ENCODE results near the gene CLCN7. TPM values are rescaled to one million over a fixed set of nuclear protein-coding genes. Genes with fewer than 3 reads are reported as not detected.

The CLCN7 gene
- polyA plus RNA-seq, 3 donors: 37.4 to 249 (median 56.5) TPM

DNA sequence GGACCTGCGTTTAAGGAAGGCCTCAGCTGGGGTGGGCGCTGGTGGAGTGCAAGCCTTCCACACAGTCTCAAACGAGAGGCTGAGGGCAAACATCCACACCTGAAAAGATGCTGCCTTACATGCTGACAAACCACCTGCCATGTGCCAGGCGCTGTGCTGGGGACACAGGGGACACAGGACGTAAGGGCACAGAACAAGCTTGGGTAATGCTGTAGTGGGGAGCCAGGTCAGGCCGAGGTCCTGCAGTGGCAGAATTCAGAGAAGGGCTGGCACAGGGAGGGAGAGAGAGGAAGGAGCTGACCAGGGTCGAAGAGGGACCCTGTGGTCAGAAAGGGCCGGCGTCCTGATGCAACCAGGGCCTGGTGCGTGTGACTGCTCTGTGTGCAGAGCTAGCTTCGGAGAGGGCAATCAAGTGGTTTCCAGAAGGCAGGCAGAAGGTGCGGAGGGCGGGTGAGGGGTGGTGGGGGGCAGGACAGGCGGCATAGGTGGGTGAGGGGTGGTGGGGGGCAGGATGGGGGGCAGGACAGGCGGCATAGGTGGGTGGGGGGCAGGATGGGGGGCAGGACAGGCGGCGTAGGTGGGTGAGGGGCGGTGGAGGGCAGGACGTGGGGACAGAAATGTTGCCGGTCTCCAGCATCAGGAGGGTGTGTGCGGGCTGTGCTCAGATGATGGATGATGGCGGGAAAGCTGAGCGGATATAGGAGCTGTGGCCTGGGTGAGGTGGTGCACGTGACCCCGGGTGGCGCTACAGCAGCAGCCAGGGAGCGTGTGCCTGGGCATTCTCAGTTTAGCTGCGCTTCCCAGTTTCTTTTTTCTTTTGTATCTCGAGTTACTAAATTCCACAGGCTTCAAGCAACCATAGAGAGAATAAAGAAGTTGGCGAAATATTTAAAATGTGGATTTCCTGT lies 37.1 kb upstream of the CLCN7 start:
- peaks cover 19 to 43% of the 10 kb centered on the region in 2 donors for H3K36me3 Mint-ChIP-seq
- Histone ChIP-seq H3K27ac (ENCODE audit: low read depth in 1 of 2, low read length in 2 of 2) (no peak overlapping the region), H3K9me3 (replicated peaks in 1 of 2; ENCODE audit: control insufficient read depth in 1 of 2, insufficient read depth in 1 of 2, low read length in 2 of 2) (peaks cover 0 to 17% of the 10 kb centered on the region in 2 donors), H3K36me3 (replicated peaks in 1 of 2; ENCODE audit: control insufficient read depth in 1 of 2, insufficient read depth in 2 of 2, low read length in 2 of 2) (peaks cover 26 to 38% of the 10 kb centered on the region in 2 donors), H4K20me1 (ENCODE audit: insufficient read depth, low read length) (no peaks in the 10 kb centered on the region), H2AFZ (ENCODE audit: insufficient read depth, low read depth, low read length, poor library complexity, severe bottlenecking) (no peak overlapping the region), H3K9ac (ENCODE audit: insufficient read depth, low read length, poor library complexity, severe bottlenecking) (no peak overlapping the region), H3K27me3 (ENCODE audit: control insufficient read depth in 2 of 2, insufficient read depth in 2 of 2, low read length in 2 of 2) (no peaks in the 10 kb centered on the region), H3K4me2 (replicated peaks; ENCODE audit: extremely low read depth, low read length, poor library complexity, severe bottlenecking) (no peak overlapping the region), H3K79me2 (ENCODE audit: insufficient read depth, low read length) (no peaks in the 10 kb centered on the region), H3K4me1 (ENCODE audit: control insufficient read depth in 1 of 2, insufficient read depth in 2 of 2, low read length in 2 of 2) (no peaks in the 10 kb centered on the region), H3K4me3 (replicated peaks in 1 of 3; ENCODE audit: low read depth in 2 of 3, low read length in 3 of 3) (no peak overlapping the region)
- no peaks in the 10 kb centered on the region for H3K4me1 Mint-ChIP-seq
- intact Hi-C loops (cut with micrococcal nuclease): no loop called here
- H3K27me3 Mint-ChIP-seq (ENCODE audit: low read depth in 3 of 3): peaks cover 0 to 3% (median 0%) of the 10 kb centered on the region in 3 donors
- peaks cover 8 to 28% (median 19%) of the 10 kb centered on the region in 7 donors for H3K9me3 Mint-ChIP-seq
- H3K27ac Mint-ChIP-seq: no peak overlapping the region
- H3K4me3 Mint-ChIP-seq: no peak overlapping the region
- WGBS (ENCODE audit: insufficient coverage): 52% methylated on average over 15 of the region's 30 CpGs
- no peak for DNase-seq
- TF ChIP-seq, protein P1, sequence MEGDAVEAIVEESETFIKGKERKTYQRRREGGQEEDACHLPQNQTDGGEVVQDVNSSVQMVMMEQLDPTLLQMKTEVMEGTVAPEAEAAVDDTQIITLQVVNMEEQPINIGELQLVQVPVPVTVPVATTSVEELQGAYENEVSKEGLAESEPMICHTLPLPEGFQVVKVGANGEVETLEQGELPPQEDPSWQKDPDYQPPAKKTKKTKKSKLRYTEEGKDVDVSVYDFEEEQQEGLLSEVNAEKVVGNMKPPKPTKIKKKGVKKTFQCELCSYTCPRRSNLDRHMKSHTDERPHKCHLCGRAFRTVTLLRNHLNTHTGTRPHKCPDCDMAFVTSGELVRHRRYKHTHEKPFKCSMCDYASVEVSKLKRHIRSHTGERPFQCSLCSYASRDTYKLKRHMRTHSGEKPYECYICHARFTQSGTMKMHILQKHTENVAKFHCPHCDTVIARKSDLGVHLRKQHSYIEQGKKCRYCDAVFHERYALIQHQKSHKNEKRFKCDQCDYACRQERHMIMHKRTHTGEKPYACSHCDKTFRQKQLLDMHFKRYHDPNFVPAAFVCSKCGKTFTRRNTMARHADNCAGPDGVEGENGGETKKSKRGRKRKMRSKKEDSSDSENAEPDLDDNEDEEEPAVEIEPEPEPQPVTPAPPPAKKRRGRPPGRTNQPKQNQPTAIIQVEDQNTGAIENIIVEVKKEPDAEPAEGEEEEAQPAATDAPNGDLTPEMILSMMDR (IDR thresholded peaks at IDR 0.05): no peak

DNA sequence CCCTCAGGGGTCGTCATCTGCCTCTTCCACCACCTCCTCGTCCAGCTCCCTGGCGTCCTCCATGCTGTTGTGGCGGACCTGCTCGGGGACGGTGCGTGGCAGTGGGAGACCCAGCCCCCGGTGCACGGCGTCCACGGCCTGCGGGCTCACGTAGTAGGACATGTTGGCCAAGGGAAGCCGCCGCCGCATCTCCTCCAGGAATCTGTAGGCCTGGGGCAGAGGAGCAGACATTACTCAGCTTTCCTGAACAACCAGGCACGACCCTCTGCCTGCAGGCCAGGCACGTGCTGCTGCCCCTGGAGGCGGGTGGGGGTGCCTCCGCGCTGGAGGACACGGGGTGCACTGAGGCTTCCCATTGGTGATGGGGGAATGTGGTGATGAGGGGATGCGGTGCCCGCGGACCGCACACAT lies 36.1 kb upstream of the CLCN7 start:
- no peak for DNase-seq
- H2AFZ ChIP-seq (ENCODE audit: insufficient read depth, low read depth, low read length, poor library complexity, severe bottlenecking): no peak overlapping the region
- H3K4me1 ChIP-seq (ENCODE audit: control insufficient read depth in 1 of 2, insufficient read depth in 2 of 2, low read length in 2 of 2): no peaks in the 10 kb centered on the region
- no peaks in the 10 kb centered on the region for H4K20me1 ChIP-seq (ENCODE audit: insufficient read depth, low read length)
- Mint-ChIP-seq H3K9me3 (peaks cover 8 to 28% (median 19%) of the 10 kb centered on the region in 7 donors), H3K27me3 (ENCODE audit: low read depth in 3 of 3) (peaks cover 0 to 3% (median 0%) of the 10 kb centered on the region in 3 donors), H3K4me3 (no peak overlapping the region), H3K36me3 (peaks cover 24 to 48% of the 10 kb centered on the region in 2 donors), H3K4me1 (no peaks in the 10 kb centered on the region), H3K27ac (peak overlapping the region in 1 of 7 donors; percentile 68)
- H3K27ac ChIP-seq (ENCODE audit: low read depth in 1 of 2, low read length in 2 of 2): no peak overlapping the region
- H3K9me3 ChIP-seq (replicated peaks in 1 of 2; ENCODE audit: control insufficient read depth in 1 of 2, insufficient read depth in 1 of 2, low read length in 2 of 2): peaks cover 0 to 17% of the 10 kb centered on the region in 2 donors
- intact Hi-C loops (cut with micrococcal nuclease): no loop called here
- TF ChIP-seq, protein P1 (IDR thresholded peaks at IDR 0.05): no peak
- H3K9ac ChIP-seq (ENCODE audit: insufficient read depth, low read length, poor library complexity, severe bottlenecking): no peak overlapping the region
- H3K79me2 ChIP-seq (ENCODE audit: insufficient read depth, low read length): no peaks in the 10 kb centered on the region
- no peaks in the 10 kb centered on the region for H3K27me3 ChIP-seq (ENCODE audit: control insufficient read depth in 2 of 2, insufficient read depth in 2 of 2, low read length in 2 of 2)
- WGBS (ENCODE audit: insufficient coverage): 97% methylated on average over 25 of the region's 26 CpGs
- H3K36me3 ChIP-seq (replicated peaks in 1 of 2; ENCODE audit: control insufficient read depth in 1 of 2, insufficient read depth in 2 of 2, low read length in 2 of 2): peaks cover 33 to 48% of the 10 kb centered on the region in 2 donors
- no peak overlapping the region for H3K4me2 ChIP-seq (replicated peaks; ENCODE audit: extremely low read depth, low read length, poor library complexity, severe bottlenecking)
- no peak overlapping the region for H3K4me3 ChIP-seq (replicated peaks in 1 of 3; ENCODE audit: low read depth in 2 of 3, low read length in 3 of 3)

Measured in CD14-positive monocyte (primary cell).